GM23248 (cell line): Measurements from ENCODE around the gene TM4SF1.

Source experiments
- EZH2 ChIP-seq: fragments of 200-600 bp; sonication (generic); IDR thresholded peaks from 2 replicates; pipeline ENCODE4 v1.6.1; 2018; ENCODE audit warnings: antibody characterized with exemption, mild to moderate bottlenecking; ENCODE audit not compliant: insufficient read depth, poor library complexity, severe bottlenecking
- EZH2phosphoT487 ChIP-seq: fragments of 200-600 bp; sonication (generic); IDR thresholded peaks from 2 replicates; pipeline ENCODE4 v1.6.1; 2018; ENCODE audit warnings: antibody characterized with exemption, moderate library complexity, mild to moderate bottlenecking, low read depth; ENCODE audit not compliant: insufficient read depth

DNA sequence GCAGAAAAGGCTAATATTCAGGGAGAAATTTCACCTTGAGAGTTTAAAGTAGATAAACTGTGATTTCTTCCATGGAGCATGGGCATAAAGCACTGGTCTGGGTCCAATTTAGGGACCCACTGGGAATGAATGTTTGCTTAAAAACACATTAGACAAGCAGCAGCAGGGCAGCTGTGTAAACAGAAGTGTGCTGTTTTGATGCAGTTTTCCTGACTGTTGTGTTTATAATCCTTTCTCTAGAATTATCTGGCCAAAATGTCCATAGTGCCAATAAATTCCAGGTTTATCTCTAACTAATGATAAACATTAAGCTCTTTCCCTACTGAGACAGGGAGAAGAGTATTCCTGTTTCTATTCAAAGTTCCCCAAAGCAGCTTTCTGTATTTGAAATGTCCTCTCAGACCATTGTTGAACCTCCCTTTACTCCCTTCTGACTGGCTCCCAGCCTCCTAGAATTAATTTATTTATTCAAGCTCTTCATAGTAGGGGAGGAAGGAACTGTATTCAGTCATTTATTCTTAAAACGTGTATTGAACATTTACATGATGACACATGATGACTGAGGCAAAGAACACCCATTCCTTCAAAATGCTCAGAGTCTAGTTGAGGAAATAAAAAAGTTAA lies 37.0 kb downstream of the TM4SF1 start:
- no peak for TF ChIP-seq EZH2
- no peak for TF ChIP-seq EZH2phosphoT487
